Astrocyte (in vitro differentiated cells and primary cell): ENCODE results near the gene LZTR1. TPM values are rescaled to one million over a fixed set of nuclear protein-coding genes. Genes with fewer than 3 reads are reported as not detected.

Source experiments
- DNase-seq: peaks from one replicate; pipeline ENCODE4 v3.0.0-alpha.2; 2010; ENCODE audit warnings: low read depth
- FAIRE-seq: peaks from 2 replicates; lab custom pipeline; 2011; peaks lifted over from hg19 to GRCh38; lab: Jason Lieb, UNC
- H2AFZ ChIP-seq: 2 replicates; pipeline ENCODE4 v1.6.0; 2012; ENCODE audit warnings: low read depth, low read length, inconsistent platforms
- H3K27ac ChIP-seq: 2 replicates; pipeline ENCODE4 v1.5.1; 2011; ENCODE audit warnings: low read depth, low read length, inconsistent platforms
- H3K27me3 ChIP-seq: 2 replicates; pipeline ENCODE4 v1.6.0; 2011; ENCODE audit warnings: low read length, inconsistent platforms; ENCODE audit not compliant: insufficient read depth
- H3K36me3 ChIP-seq: 2 replicates; pipeline ENCODE4 v1.5.1; 2011; ENCODE audit warnings: low read length, inconsistent platforms; ENCODE audit not compliant: insufficient read depth
- H3K4me1 ChIP-seq: 2 replicates; pipeline ENCODE4 v1.5.1; 2011; ENCODE audit warnings: low read length, inconsistent platforms; ENCODE audit not compliant: insufficient read depth
- H3K4me2 ChIP-seq: 2 replicates; pipeline ENCODE4 v1.6.0; 2012; ENCODE audit warnings: low read length, inconsistent platforms
- H3K4me3 ChIP-seq: 2 replicates; pipeline ENCODE4 v1.5.1; 2011; ENCODE audit warnings: low read depth, mild to moderate bottlenecking, low read length, inconsistent platforms; ENCODE audit not compliant: insufficient read depth
- H3K79me2 ChIP-seq: 2 replicates; pipeline ENCODE4 v1.6.0; 2012; ENCODE audit warnings: mild to moderate bottlenecking, low read length, inconsistent platforms; ENCODE audit not compliant: insufficient read depth
- H3K9ac ChIP-seq: 2 replicates; pipeline ENCODE4 v1.6.0; 2012; ENCODE audit warnings: mild to moderate bottlenecking, low read length, inconsistent platforms
- H3K9me3 ChIP-seq: 2 replicates; pipeline ENCODE4 v1.5.1; 2012; ENCODE audit warnings: low read depth, mild to moderate bottlenecking, low read length, inconsistent platforms; ENCODE audit not compliant: insufficient read depth
- H4K20me1 ChIP-seq: 2 replicates; pipeline ENCODE4 v1.6.0; 2012; ENCODE audit warnings: low read length, inconsistent platforms; ENCODE audit not compliant: insufficient read depth
- H3K27ac Mint-ChIP-seq: one replicate; pipeline ENCODE4 v1.8.0; 2021; ENCODE audit warnings: mild to moderate bottlenecking, mixed read lengths; ENCODE audit not compliant: unreplicated experiment
- H3K27me3 Mint-ChIP-seq: one replicate; pipeline ENCODE4 v1.8.0; 2021; ENCODE audit warnings: low read depth, mixed read lengths; ENCODE audit not compliant: unreplicated experiment
- H3K36me3 Mint-ChIP-seq: one replicate; pipeline ENCODE4 v1.8.0; 2021; ENCODE audit warnings: low read depth, mixed read lengths; ENCODE audit not compliant: unreplicated experiment
- H3K4me1 Mint-ChIP-seq: one replicate; pipeline ENCODE4 v1.8.0; 2021; ENCODE audit warnings: low read depth, mixed read lengths; ENCODE audit not compliant: unreplicated experiment
- H3K4me3 Mint-ChIP-seq: one replicate; pipeline ENCODE4 v1.8.0; 2021; ENCODE audit warnings: mild to moderate bottlenecking, moderate library complexity, mixed read lengths; ENCODE audit not compliant: unreplicated experiment
- H3K9me3 Mint-ChIP-seq: one replicate; pipeline ENCODE4 v1.8.0; 2021; ENCODE audit warnings: mild to moderate bottlenecking, mixed read lengths; ENCODE audit not compliant: unreplicated experiment
- EZH2 ChIP-seq: IDR thresholded peaks from 2 replicates; pipeline ENCODE4 v1.6.1; 2012; ENCODE audit warnings: mild to moderate bottlenecking, low read length, inconsistent platforms; ENCODE audit not compliant: insufficient read depth
- total RNA-seq: library from RNA; stranded (reverse); gene quantifications from 2 replicates; pipeline ENCODE4 v1.2.1, GENCODE V29; 2021
- TF ChIP-seq, protein P1 (sequence below): IDR thresholded peaks from 2 replicates; pipeline ENCODE4 v1.5.1; 2011; ENCODE audit warnings: low read depth, mild to moderate bottlenecking, inconsistent platforms, low read length, moderate library complexity; ENCODE audit not compliant: insufficient read depth

Gene LZTR1
- total RNA-seq, 1 donor from 2014 or later, result 62.0 TPM

DNA sequence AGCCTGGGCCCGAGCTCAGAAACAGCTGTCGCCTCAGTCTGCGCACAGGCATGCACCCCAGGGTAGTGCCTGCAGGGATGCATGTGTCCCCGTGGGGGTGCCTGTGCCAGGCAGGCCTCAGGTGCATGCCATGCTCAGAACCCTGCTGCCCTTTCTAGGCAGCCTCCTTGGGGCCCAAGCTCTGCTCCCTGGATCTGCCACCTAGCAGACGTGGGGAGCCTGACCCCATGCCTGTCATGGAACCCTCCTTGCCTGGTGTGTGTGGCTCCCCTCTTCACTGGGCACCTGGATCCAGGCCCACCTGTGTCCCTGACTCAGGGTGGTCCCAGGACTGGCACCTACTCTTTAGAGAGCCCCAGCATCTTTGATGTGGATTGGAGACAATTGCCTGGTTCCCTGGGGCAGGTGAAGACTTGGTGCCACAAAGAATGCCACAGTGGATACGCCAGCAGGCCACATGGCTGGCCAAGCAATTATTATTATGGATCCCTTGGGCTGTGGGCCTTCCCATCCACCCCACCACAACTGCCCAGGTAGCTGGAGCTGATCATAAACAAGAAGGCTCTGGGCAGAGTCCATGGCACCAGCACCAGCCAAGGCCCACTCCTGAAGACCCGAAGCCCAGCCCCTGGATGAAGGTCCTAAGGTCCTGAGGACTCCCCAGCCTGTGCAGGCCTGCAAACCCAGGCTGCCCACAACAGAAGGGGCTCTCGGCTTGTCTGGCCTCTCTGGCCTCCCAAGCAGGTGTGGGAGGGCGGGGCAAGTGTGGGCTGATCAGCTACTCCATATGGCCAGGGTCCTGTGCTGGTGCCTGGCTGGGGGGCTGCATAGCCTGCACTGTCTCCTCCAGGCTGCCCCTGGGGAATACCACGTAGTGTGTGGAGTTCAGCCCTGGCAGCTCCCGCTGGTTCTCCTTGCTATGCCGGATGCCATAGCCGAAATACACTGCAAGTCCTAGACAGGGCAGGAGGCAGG, 46.5 kb downstream of the LZTR1 start:
- TF ChIP-seq EZH2, result no peak
- TF ChIP-seq, protein P1, sequence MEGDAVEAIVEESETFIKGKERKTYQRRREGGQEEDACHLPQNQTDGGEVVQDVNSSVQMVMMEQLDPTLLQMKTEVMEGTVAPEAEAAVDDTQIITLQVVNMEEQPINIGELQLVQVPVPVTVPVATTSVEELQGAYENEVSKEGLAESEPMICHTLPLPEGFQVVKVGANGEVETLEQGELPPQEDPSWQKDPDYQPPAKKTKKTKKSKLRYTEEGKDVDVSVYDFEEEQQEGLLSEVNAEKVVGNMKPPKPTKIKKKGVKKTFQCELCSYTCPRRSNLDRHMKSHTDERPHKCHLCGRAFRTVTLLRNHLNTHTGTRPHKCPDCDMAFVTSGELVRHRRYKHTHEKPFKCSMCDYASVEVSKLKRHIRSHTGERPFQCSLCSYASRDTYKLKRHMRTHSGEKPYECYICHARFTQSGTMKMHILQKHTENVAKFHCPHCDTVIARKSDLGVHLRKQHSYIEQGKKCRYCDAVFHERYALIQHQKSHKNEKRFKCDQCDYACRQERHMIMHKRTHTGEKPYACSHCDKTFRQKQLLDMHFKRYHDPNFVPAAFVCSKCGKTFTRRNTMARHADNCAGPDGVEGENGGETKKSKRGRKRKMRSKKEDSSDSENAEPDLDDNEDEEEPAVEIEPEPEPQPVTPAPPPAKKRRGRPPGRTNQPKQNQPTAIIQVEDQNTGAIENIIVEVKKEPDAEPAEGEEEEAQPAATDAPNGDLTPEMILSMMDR, result no peak
- DNase-seq, result no peak
- H3K9me3 Mint-ChIP-seq, result no peaks in the 10 kb centered on the region
- H3K4me3 Mint-ChIP-seq, result no peak overlapping the region
- H3K79me2 ChIP-seq, result no peaks in the 10 kb centered on the region
- H3K27ac Mint-ChIP-seq, result peak overlapping the region; percentile 34
- peaks cover 36% of the 10 kb centered on the region for H3K27me3 Mint-ChIP-seq
- no peak overlapping the region for H3K27ac ChIP-seq
- no peaks in the 10 kb centered on the region for H3K9me3 ChIP-seq
- H3K9ac ChIP-seq, result no peak overlapping the region
- H2AFZ ChIP-seq, result no peak overlapping the region
- no peak overlapping the region for H3K4me2 ChIP-seq
- H3K4me1 ChIP-seq, result peaks cover 7% of the 10 kb centered on the region
- no peak for FAIRE-seq
- H3K27me3 ChIP-seq, result peaks cover 15% of the 10 kb centered on the region
- no peaks in the 10 kb centered on the region for H3K36me3 ChIP-seq
- H3K36me3 Mint-ChIP-seq, result no peaks in the 10 kb centered on the region
- H3K4me1 Mint-ChIP-seq, result peaks cover 6% of the 10 kb centered on the region
- no peaks in the 10 kb centered on the region for H4K20me1 ChIP-seq
- no peak overlapping the region for H3K4me3 ChIP-seq

DNA sequence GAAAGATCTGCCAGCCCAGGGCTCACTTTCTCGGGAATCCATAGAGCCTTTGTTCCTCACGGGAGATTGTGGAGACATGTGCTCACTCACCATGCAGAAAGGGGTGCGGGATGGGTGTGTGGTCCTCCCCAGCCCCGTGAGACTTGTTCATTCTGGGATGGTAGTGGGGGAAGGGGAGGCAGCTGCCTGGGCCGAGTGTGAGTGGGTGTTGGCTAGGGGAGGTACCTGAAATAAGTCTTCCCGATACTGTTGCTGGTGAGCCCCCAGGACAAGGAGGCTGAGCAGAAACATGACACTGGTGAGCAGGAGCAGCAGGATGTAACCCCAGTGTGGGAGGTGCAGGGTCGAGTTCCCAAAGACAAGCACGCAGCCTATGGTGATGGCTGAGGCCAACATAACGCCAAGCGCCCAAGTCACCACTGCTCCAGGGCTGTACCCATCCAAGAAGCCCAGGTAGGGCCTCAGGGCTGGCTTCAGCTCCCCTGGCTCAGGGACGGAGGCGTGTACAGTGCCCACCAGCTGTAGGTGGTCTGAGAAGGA, 47.5 kb downstream of the LZTR1 start:
- H3K4me3 Mint-ChIP-seq, result no peak overlapping the region
- Histone ChIP-seq H2AFZ (no peak overlapping the region), H3K36me3 (no peaks in the 10 kb centered on the region), H3K9ac (no peak overlapping the region), H3K4me1 (peaks cover 7% of the 10 kb centered on the region), H3K79me2 (no peaks in the 10 kb centered on the region), H4K20me1 (no peaks in the 10 kb centered on the region), H3K4me3 (no peak overlapping the region), H3K9me3 (no peaks in the 10 kb centered on the region), H3K27ac (no peak overlapping the region), H3K4me2 (no peak overlapping the region), H3K27me3 (peaks cover 15% of the 10 kb centered on the region)
- H3K36me3 Mint-ChIP-seq, result no peaks in the 10 kb centered on the region
- H3K9me3 Mint-ChIP-seq, result no peaks in the 10 kb centered on the region
- DNase-seq, result no peak
- peaks cover 6% of the 10 kb centered on the region for H3K4me1 Mint-ChIP-seq
- no peak for FAIRE-seq
- peak overlapping the region; percentile 34 for H3K27ac Mint-ChIP-seq
- TF ChIP-seq, protein P1, result no peak
- TF ChIP-seq EZH2, result no peak
- peaks cover 39% of the 10 kb centered on the region for H3K27me3 Mint-ChIP-seq
